Effector CD4-positive, alpha-beta T cell (primary cell): ENCODE measurements around the gene CSNK1G3.
"Not testable (repeated sequence)": the region's sequence is repeated elsewhere in the genome, so short reads cannot be mapped to it uniquely, and the experiment has no call there.

ENCODE experiments used
- DNase-seq: peaks from one replicate; pipeline ENCODE4 v3.0.0-alpha.2; 2020

Gene CSNK1G3

GRCh38 chr5:123561230-123561629, 49.3 kb downstream of the CSNK1G3 start:
- DNase-seq: no peak

- no peak for DNase-seq
Observed at GRCh38 chr5:123571927-123572326, 60.0 kb downstream of the CSNK1G3 start.

GRCh38 chr5:123578390-123578789, 66.4 kb downstream of the CSNK1G3 start:
- DNase-seq: no peak

- no peak for DNase-seq
Observed at GRCh38 chr5:123579410-123579809, 67.4 kb downstream of the CSNK1G3 start.

GRCh38 chr5:123582550-123583285, 70.7 kb downstream of the CSNK1G3 start:
- no peak for DNase-seq

- no peak for DNase-seq
Observed at GRCh38 chr5:123585871-123586270, 73.9 kb downstream of the CSNK1G3 start.

- no peak for DNase-seq
Observed at GRCh38 chr5:123594434-123594833, 82.5 kb downstream of the CSNK1G3 start.

GRCh38 chr5:123597018-123597417, 85.0 kb downstream of the CSNK1G3 start:
- DNase-seq: no peak

- no peak for DNase-seq
Observed at GRCh38 chr5:123598028-123598689, 86.2 kb downstream of the CSNK1G3 start.

- DNase-seq: no peak
Observed at GRCh38 chr5:123599171-123599570, 87.2 kb downstream of the CSNK1G3 start.

- no peak for DNase-seq
Observed at GRCh38 chr5:123601610-123602009, 89.6 kb downstream of the CSNK1G3 start.

- no peak for DNase-seq
Observed at GRCh38 chr5:123605822-123606221, 93.8 kb downstream of the CSNK1G3 start.

- no peak for DNase-seq
Observed at GRCh38 chr5:123610209-123610608, 98.2 kb downstream of the CSNK1G3 start.

- peak; percentile 12 for DNase-seq
Observed at GRCh38 chr5:123610665-123611405, 98.9 kb downstream of the CSNK1G3 start.

GRCh38 chr5:123611406-123611709, 99.4 kb downstream of the CSNK1G3 start:
- DNase-seq: no peak

GRCh38 chr5:123617561-123617960, 105.6 kb downstream of the CSNK1G3 start:
- DNase-seq: no peak

- no peak for DNase-seq
Observed at GRCh38 chr5:123626051-123626450, 114.1 kb downstream of the CSNK1G3 start.

GRCh38 chr5:123628860-123629544, 117.0 kb downstream of the CSNK1G3 start:
- DNase-seq: no peak

GRCh38 chr5:123636006-123636405, 124.0 kb downstream of the CSNK1G3 start:
- DNase-seq: no peak

GRCh38 chr5:123637028-123637427, 125.1 kb downstream of the CSNK1G3 start:
- not testable (repeated sequence) for DNase-seq

- DNase-seq: no peak
Observed at GRCh38 chr5:123639244-123639643, 127.3 kb downstream of the CSNK1G3 start.

- no peak for DNase-seq
Observed at GRCh38 chr5:123645024-123645603, 133.1 kb downstream of the CSNK1G3 start.

GRCh38 chr5:123647066-123647465, 135.1 kb downstream of the CSNK1G3 start:
- no peak for DNase-seq
